ENCODE results near the gene STPG3. TPM values are rescaled to one million over a fixed set of nuclear protein-coding genes. Genes with fewer than 3 reads are reported as not detected.

The STPG3 gene
- polyA plus RNA-seq, 3 donors from 2014 or later = not detected

- Mint-ChIP-seq H3K9me3 (no peaks in the 10 kb centered on the region), H3K4me1 (peaks cover 12 to 15% of the 10 kb centered on the region in 2 donors), H3K4me3 (peak overlapping the region; percentile 81 to 89 (median 84)), H3K36me3 (no peaks in the 10 kb centered on the region), H3K27ac (peak overlapping the region in 3 of 6 donors; percentile 51 to 83 (median 82)), H3K27me3 (ENCODE audit: low read depth in 3 of 3) (peaks cover 7 to 15% (median 10%) of the 10 kb centered on the region in 3 donors)
- no peak for DNase-seq
These were observed 49.5 kb downstream of the STPG3 start for GRCh38 chr9:137300567-137301080.

- H3K36me3 Mint-ChIP-seq = no peaks in the 10 kb centered on the region
- H3K9me3 Mint-ChIP-seq = no peaks in the 10 kb centered on the region
- H3K27me3 Mint-ChIP-seq (ENCODE audit: low read depth in 3 of 3) = peaks cover 7 to 15% (median 10%) of the 10 kb centered on the region in 3 donors
- peak overlapping the region in 1 of 6 donors; percentile 51 for H3K27ac Mint-ChIP-seq
- no peak for DNase-seq
- peaks cover 11 to 16% of the 10 kb centered on the region in 2 donors for H3K4me1 Mint-ChIP-seq
- H3K4me3 Mint-ChIP-seq = peak overlapping the region; percentile 81 to 89 (median 84)
These were observed 50.2 kb downstream of the STPG3 start for GRCh38 chr9:137301081-137301947.

- peaks cover 6 to 13% of the 10 kb centered on the region in 2 donors for H3K4me1 Mint-ChIP-seq
- peak within 1 kb of the TSS in 1 of 6 donors; percentile 51 for H3K27ac Mint-ChIP-seq
- no peaks in the 10 kb centered on the region for H3K36me3 Mint-ChIP-seq
These were observed 51.0 kb downstream of the STPG3 start, which contains the start of gene NRARP for GRCh38 chr9:137302118-137302448. Gene NRARP (minus strand): TSS chr9:137302271. CDS start chr9:137301928, 343 bp downstream.

GRCh38 chr9:137302449-137303150 is 51.5 kb downstream of the STPG3 start:
- peak overlapping the region in 1 of 5 donors; percentile 51 for H3K4me3 Mint-ChIP-seq
- no peak overlapping the region for H3K27ac Mint-ChIP-seq
- H3K27me3 Mint-ChIP-seq (ENCODE audit: low read depth in 3 of 3) = peaks cover 2 to 8% (median 3%) of the 10 kb centered on the region in 3 donors
- H3K4me1 Mint-ChIP-seq = peaks cover 6 to 13% of the 10 kb centered on the region in 2 donors
- H3K36me3 Mint-ChIP-seq = no peaks in the 10 kb centered on the region
- DNase-seq = no peak
- no peaks in the 10 kb centered on the region for H3K9me3 Mint-ChIP-seq

More at GRCh38 chr9:137302118-137302448, 51.0 kb downstream of the STPG3 start, which contains the start of gene NRARP:
- peak; percentile 90 to 91 (median 90) for DNase-seq
- peaks cover 2 to 9% (median 4%) of the 10 kb centered on the region in 3 donors for H3K27me3 Mint-ChIP-seq (ENCODE audit: low read depth in 3 of 3)
- H3K4me3 Mint-ChIP-seq = peak within 1 kb of the TSS; percentile 62 to 87 (median 73)
- H3K9me3 Mint-ChIP-seq = no peaks in the 10 kb centered on the region

Other genes starting within 250 kb of the STPG3 start
- gene ABCA2, start 223.0 kb upstream of the STPG3 start, polyA plus RNA-seq = 10 to 100 TPM in 1 of 3 donors, 1 to 10 TPM in 2; 2.2 to 34.5 (median 6.3) TPM
- gene FUT7, start 219.2 kb upstream of the STPG3 start, polyA plus RNA-seq = 10 to 100 TPM; 20.6 to 33.0 (median 25.6) TPM
- gene NPDC1, start 205.1 kb upstream of the STPG3 start, polyA plus RNA-seq = 1 to 10 TPM in 2 of 3 donors, under 1 TPM in 1; 0.36 to 1.4 (median 1.1) TPM
- not detected for gene ENTPD2, start 197.2 kb upstream of the STPG3 start, polyA plus RNA-seq
- under 1 TPM; 0.06 to 0.95 (median 0.39) TPM for gene SAPCD2, start 180.7 kb upstream of the STPG3 start, polyA plus RNA-seq
- gene UAP1L1, start 173.8 kb upstream of the STPG3 start, polyA plus RNA-seq = 1 to 10 TPM; 1.3 to 1.4 (median 1.4) TPM
- gene MAN1B1, start 164.3 kb upstream of the STPG3 start, polyA plus RNA-seq = 10 to 100 TPM; 59.7 to 71.8 (median 66.1) TPM
- gene DPP7, start 136.6 kb upstream of the STPG3 start, polyA plus RNA-seq = 100 to 1,000 TPM; 136 to 176 (median 168) TPM
- not detected for gene GRIN1, start 112.1 kb upstream of the STPG3 start, polyA plus RNA-seq
- 1 to 10 TPM in 1 of 3 donors, under 1 TPM in 1, not detected in 1; 0.22 to 2.1 TPM for gene LRRC26, start 81.2 kb upstream of the STPG3 start, polyA plus RNA-seq
- gene TMEM210, start 79.2 kb upstream of the STPG3 start, polyA plus RNA-seq = not detected
- 1 to 10 TPM; 4.2 to 7.0 (median 5.3) TPM for gene ANAPC2, start 62.7 kb upstream of the STPG3 start, polyA plus RNA-seq
- gene SSNA1, start 62.6 kb upstream of the STPG3 start, polyA plus RNA-seq = 100 to 1,000 TPM; 164 to 191 (median 181) TPM
- 1 to 10 TPM in 1 of 3 donors, under 1 TPM in 2; 0.11 to 1.1 (median 0.60) TPM for gene TPRN, start 50.5 kb upstream of the STPG3 start, polyA plus RNA-seq
- gene TMEM203, start 45.6 kb upstream of the STPG3 start, polyA plus RNA-seq = 100 to 1,000 TPM; 131 to 169 (median 142) TPM
- gene NDOR1, start 45.6 kb upstream of the STPG3 start, polyA plus RNA-seq = 10 to 100 TPM in 1 of 3 donors, 1 to 10 TPM in 2; 1.7 to 10.3 (median 4.2) TPM
- not detected for gene RNF208, start 29.0 kb upstream of the STPG3 start, polyA plus RNA-seq
- under 1 TPM in 1 of 3 donors, not detected in 2; 0.19 TPM for gene CYSRT1, start 26.1 kb upstream of the STPG3 start, polyA plus RNA-seq
- gene RNF224, start 23.8 kb upstream of the STPG3 start, polyA plus RNA-seq = not detected
- not detected for gene SLC34A3, start 20.4 kb upstream of the STPG3 start, polyA plus RNA-seq
- gene TUBB4B, start 10.0 kb upstream of the STPG3 start, polyA plus RNA-seq = 10 to 100 TPM; 60.8 to 98.2 (median 71.9) TPM
- 10 to 100 TPM; 25.0 to 36.8 (median 34.6) TPM for gene NELFB, start 4.0 kb downstream of the STPG3 start, polyA plus RNA-seq
- 10 to 100 TPM in 1 of 3 donors, 1 to 10 TPM in 2; 4.9 to 13.9 (median 7.2) TPM for gene TOR4A, start 26.4 kb downstream of the STPG3 start, polyA plus RNA-seq
- under 1 TPM in 1 of 3 donors, not detected in 2; 0.14 TPM for gene NRARP, start 51.0 kb downstream of the STPG3 start, polyA plus RNA-seq
- gene EXD3, start 171.9 kb downstream of the STPG3 start, polyA plus RNA-seq = 1 to 10 TPM; 1.6 to 6.3 (median 4.3) TPM
- gene NOXA1, start 172.1 kb downstream of the STPG3 start, polyA plus RNA-seq = 1 to 10 TPM; 1.2 to 2.1 (median 1.4) TPM
- gene ENTPD8, start 190.1 kb downstream of the STPG3 start, polyA plus RNA-seq = not detected
- 10 to 100 TPM in 1 of 3 donors, 1 to 10 TPM in 2; 9.4 to 14.3 (median 9.6) TPM for gene NSMF, start 208.0 kb downstream of the STPG3 start, polyA plus RNA-seq